CD8-positive, alpha-beta memory T cell (primary cell): ENCODE data around the gene GRIPAP1. TPM values are rescaled to one million over a fixed set of nuclear protein-coding genes. Genes with fewer than 3 reads are reported as not detected.

Source experiments
- CTCF ChIA-PET: fragments of 350-600 bp; sonication (Branson Sonifier 250); formaldehyde crosslinking; loops from one replicate; lab custom pipeline; 2021; ENCODE audit warnings: antibody characterized with exemption; lab: Charles Lee
- POLR2A ChIA-PET: fragments of 350-600 bp; sonication (Branson Sonifier 250); formaldehyde crosslinking; loops from one replicate; lab custom pipeline; 2021; ENCODE audit warnings: antibody characterized with exemption; lab: Charles Lee
- DNase-seq, 5 donors: peaks; one replicate each; pipeline versions ENCODE4 v3.0.0 to v3.0.0-alpha.2; 2020 to 2022; ENCODE audit warnings: mixed read lengths in 1 of 5
- H3K27ac ChIP-seq: one replicate; pipeline ENCODE4 v1.7.0; 2013; ENCODE audit warnings: low read depth, mild to moderate bottlenecking, low read length, moderate library complexity
- H3K27me3 ChIP-seq: 2 replicates; pipeline ENCODE4 v1.7.0; 2013; ENCODE audit warnings: low read length, mild to moderate bottlenecking; ENCODE audit not compliant: insufficient read depth, poor library complexity, severe bottlenecking
- H3K36me3 ChIP-seq: 2 replicates; pipeline ENCODE4 v1.7.0; 2013; ENCODE audit warnings: mild to moderate bottlenecking, low read length, moderate library complexity; ENCODE audit not compliant: insufficient read depth
- H3K4me1 ChIP-seq: 2 replicates; pipeline ENCODE4 v1.7.0; 2013; ENCODE audit warnings: mild to moderate bottlenecking, low read length, moderate library complexity; ENCODE audit not compliant: insufficient read depth
- H3K4me3 ChIP-seq: 2 replicates; pipeline ENCODE4 v1.7.0; 2013; ENCODE audit warnings: mild to moderate bottlenecking, low read length
- H3K9me3 ChIP-seq: 2 replicates; pipeline ENCODE4 v1.7.0; 2013; ENCODE audit warnings: mild to moderate bottlenecking, low read length
- H3K27ac Mint-ChIP-seq, 8 donors: one replicate each; pipeline ENCODE4 v1.8.0; 2020 to 2021; ENCODE audit warnings: mixed read lengths in 8 of 8, mild to moderate bottlenecking in 6 of 8, inconsistent platforms in 3 of 8, moderate library complexity in 3 of 8
- H3K27me3 Mint-ChIP-seq, 2 donors: one replicate each; pipeline ENCODE4 v1.8.0; 2020 to 2021; ENCODE audit warnings: mixed read lengths in 2 of 2, mild to moderate bottlenecking in 1 of 2, moderate library complexity in 1 of 2
- H3K36me3 Mint-ChIP-seq, 3 donors: one replicate each; pipeline ENCODE4 v1.8.0; 2020 to 2021; ENCODE audit warnings: mixed read lengths in 3 of 3, inconsistent platforms in 1 of 3, mild to moderate bottlenecking in 1 of 3
- H3K4me1 Mint-ChIP-seq, 3 donors: one replicate each; pipeline ENCODE4 v1.8.0; 2020 to 2021; ENCODE audit warnings: mixed read lengths in 3 of 3, inconsistent platforms in 1 of 3, mild to moderate bottlenecking in 1 of 3
- H3K4me3 Mint-ChIP-seq, 7 donors: one replicate each; pipeline ENCODE4 v1.8.0; 2020 to 2021; ENCODE audit warnings: mixed read lengths in 7 of 7, mild to moderate bottlenecking in 6 of 7, moderate library complexity in 4 of 7, inconsistent platforms in 2 of 7
- H3K9me3 Mint-ChIP-seq, 5 donors: one replicate each; pipeline ENCODE4 v1.8.0; 2020 to 2022; ENCODE audit warnings: mixed read lengths in 5 of 5, mild to moderate bottlenecking in 3 of 5, moderate library complexity in 2 of 5, inconsistent platforms in 1 of 5
- polyA plus RNA-seq: library from polyadenylated mRNA; unstranded; fragments of 300-500 nt; fragmentation: Illumina TruSeq; gene quantifications from one replicate; pipeline ENCODE4 v1.2.3, GENCODE V29; 2021
- total RNA-seq, 2 experiments: library from RNA; stranded (reverse); gene quantifications; one replicate each; pipeline ENCODE4 v1.2.3, GENCODE V29; 2021

GRIPAP1 gene
- total and polyA plus RNA-seq, 3 experiments from 2014 or later = 21.2 to 57.7 (median 56.8) TPM

- Histone ChIP-seq H3K4me1 (peaks cover 5% of the 10 kb centered on the region), H3K27me3 (no peaks in the 10 kb centered on the region), H3K36me3 (no peaks in the 10 kb centered on the region), H3K9me3 (no peaks in the 10 kb centered on the region), H3K27ac (no peak overlapping the region), H3K4me3 (no peak overlapping the region)
- Mint-ChIP-seq H3K4me3 (no peak overlapping the region), H3K9me3 (no peaks in the 10 kb centered on the region), H3K27ac (no peak overlapping the region), H3K4me1 (peaks cover 0 to 9% (median 3%) of the 10 kb centered on the region in 3 donors), H3K36me3 (no peaks in the 10 kb centered on the region), H3K27me3 (peaks cover 0 to 3% of the 10 kb centered on the region in 2 donors)
- DNase-seq = no peak
- ChIA-PET POLR2A (no interaction called here), CTCF (no interaction called here)
These were observed 35.1 kb downstream of the GRIPAP1 start for GRCh38 chrX:48966796-48967579.

DNA sequence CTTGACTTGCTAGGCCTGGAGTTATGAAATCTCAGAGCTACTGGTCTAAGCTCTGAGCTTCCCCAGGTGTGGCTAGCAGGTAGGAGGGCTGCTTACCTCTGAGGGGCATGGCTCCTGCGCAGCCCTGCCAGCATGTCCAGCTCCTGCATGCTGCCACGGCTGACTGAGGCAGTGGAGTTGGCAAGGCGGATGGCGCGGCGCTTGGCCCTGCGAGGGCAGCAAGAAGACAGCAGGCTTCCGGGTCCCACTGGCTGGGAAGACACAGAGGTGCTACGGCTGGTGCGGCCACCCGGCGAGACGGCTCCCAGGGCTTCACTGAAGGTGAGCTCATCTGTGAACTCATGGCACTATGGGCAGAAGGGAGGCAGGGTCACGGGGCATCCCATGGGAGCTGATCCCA is 36.1 kb downstream of the GRIPAP1 start:
- Histone ChIP-seq H3K4me3 (no peak overlapping the region), H3K27ac (no peak overlapping the region), H3K4me1 (no peaks in the 10 kb centered on the region), H3K27me3 (no peaks in the 10 kb centered on the region), H3K9me3 (no peaks in the 10 kb centered on the region), H3K36me3 (no peaks in the 10 kb centered on the region)
- ChIA-PET CTCF (no interaction called here), POLR2A (no interaction called here)
- H3K27ac Mint-ChIP-seq = no peak overlapping the region
- peaks cover 0 to 6% of the 10 kb centered on the region in 2 donors for H3K27me3 Mint-ChIP-seq
- no peaks in the 10 kb centered on the region for H3K9me3 Mint-ChIP-seq
- H3K36me3 Mint-ChIP-seq = no peaks in the 10 kb centered on the region
- H3K4me1 Mint-ChIP-seq = peaks cover 0 to 6% (median 0%) of the 10 kb centered on the region in 3 donors
- DNase-seq = no peak
- H3K4me3 Mint-ChIP-seq = no peak overlapping the region

- H3K4me1 Mint-ChIP-seq = peaks cover 6 to 19% (median 7%) of the 10 kb centered on the region in 3 donors
- H3K27me3 Mint-ChIP-seq = peaks cover 0 to 9% of the 10 kb centered on the region in 2 donors
- peaks cover 8% of the 10 kb centered on the region for H3K4me1 ChIP-seq
- ChIA-PET CTCF (no interaction called here), POLR2A (no interaction called here)
- DNase-seq = no peak
- H3K36me3 ChIP-seq = no peaks in the 10 kb centered on the region
- no peak overlapping the region for H3K4me3 Mint-ChIP-seq
- H3K4me3 ChIP-seq = no peak overlapping the region
- H3K36me3 Mint-ChIP-seq = peaks cover 0 to 9% (median 0%) of the 10 kb centered on the region in 3 donors
- peak overlapping the region; percentile 29 for H3K27ac ChIP-seq
- H3K27me3 ChIP-seq = no peaks in the 10 kb centered on the region
- no peaks in the 10 kb centered on the region for H3K9me3 Mint-ChIP-seq
- no peaks in the 10 kb centered on the region for H3K9me3 ChIP-seq
- H3K27ac Mint-ChIP-seq = peak overlapping the region in 3 of 8 donors; percentile 4 to 65 (median 32)
These were observed 40.4 kb downstream of the GRIPAP1 start for GRCh38 chrX:48961585-48962091.

DNA sequence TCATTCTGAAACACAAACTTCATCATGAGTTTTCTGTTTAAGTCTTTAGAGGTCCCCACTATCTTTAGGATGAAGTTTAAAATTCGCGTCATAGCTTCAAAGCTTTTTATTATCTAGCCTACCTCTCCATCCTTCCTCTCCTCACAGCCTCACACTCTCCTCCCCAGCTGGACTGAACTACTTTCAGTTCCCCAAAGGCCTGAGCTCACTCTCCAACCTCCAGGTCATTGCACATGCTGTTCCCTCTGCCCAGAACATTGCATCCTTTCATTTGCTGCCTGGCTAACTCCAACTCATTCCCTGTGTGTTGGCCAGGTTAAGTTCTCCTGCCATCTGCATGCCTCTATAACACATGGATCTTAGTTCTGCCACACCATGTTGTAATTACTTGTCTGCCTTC is 41.8 kb downstream of the GRIPAP1 start:
- Mint-ChIP-seq H3K27me3 (peaks cover 0 to 9% of the 10 kb centered on the region in 2 donors), H3K4me3 (peak overlapping the region in 4 of 7 donors; percentile 1 to 74 (median 46)), H3K36me3 (peaks cover 0 to 14% (median 0%) of the 10 kb centered on the region in 3 donors), H3K4me1 (peaks cover 15 to 32% (median 18%) of the 10 kb centered on the region in 3 donors), H3K9me3 (no peaks in the 10 kb centered on the region), H3K27ac (peak overlapping the region in 6 of 8 donors; percentile 22 to 100 (median 76))
- Histone ChIP-seq H3K36me3 (no peaks in the 10 kb centered on the region), H3K4me3 (no peak overlapping the region), H3K9me3 (no peaks in the 10 kb centered on the region), H3K4me1 (peaks cover 21% of the 10 kb centered on the region), H3K27ac (no peak overlapping the region), H3K27me3 (no peaks in the 10 kb centered on the region)
- DNase-seq = no peak
- POLR2A ChIA-PET = no interaction called here
- CTCF ChIA-PET = no interaction called here

GRCh38 chrX:48958635-48959094 is 43.4 kb downstream of the GRIPAP1 start:
- no peaks in the 10 kb centered on the region for H3K9me3 ChIP-seq
- no peaks in the 10 kb centered on the region for H3K36me3 ChIP-seq
- peak overlapping the region; percentile 100 for H3K27ac ChIP-seq
- Mint-ChIP-seq H3K9me3 (no peaks in the 10 kb centered on the region), H3K4me3 (peak overlapping the region; percentile 97 to 99 (median 99)), H3K27ac (peak overlapping the region; percentile 100), H3K36me3 (peaks cover 0 to 25% (median 0%) of the 10 kb centered on the region in 3 donors), H3K4me1 (peaks cover 24 to 48% (median 30%) of the 10 kb centered on the region in 3 donors), H3K27me3 (peaks cover 0 to 9% of the 10 kb centered on the region in 2 donors)
- H3K4me3 ChIP-seq = peak overlapping the region; percentile 74
- no peaks in the 10 kb centered on the region for H3K27me3 ChIP-seq
- CTCF ChIA-PET = interaction anchor here (0.7 to 2.6 kb wide), 8 partner anchors 12 to 310 kb away, joined by 3 to 7 read pairs (median 4); partner anchors contain the start of genes GRIPAP1 and KCND1
- peak in 2 of 5 donors; percentile 5 to 54 for DNase-seq
- POLR2A ChIA-PET = interaction anchor here (0.6 to 3.2 kb wide), 19 partner anchors 19 to 1122 kb away, joined by 3 to 17 read pairs (median 6); partner anchors contain the start of genes GRIPAP1, HDAC6, PIM2 and PQBP1
- peaks cover 36% of the 10 kb centered on the region for H3K4me1 ChIP-seq

DNA sequence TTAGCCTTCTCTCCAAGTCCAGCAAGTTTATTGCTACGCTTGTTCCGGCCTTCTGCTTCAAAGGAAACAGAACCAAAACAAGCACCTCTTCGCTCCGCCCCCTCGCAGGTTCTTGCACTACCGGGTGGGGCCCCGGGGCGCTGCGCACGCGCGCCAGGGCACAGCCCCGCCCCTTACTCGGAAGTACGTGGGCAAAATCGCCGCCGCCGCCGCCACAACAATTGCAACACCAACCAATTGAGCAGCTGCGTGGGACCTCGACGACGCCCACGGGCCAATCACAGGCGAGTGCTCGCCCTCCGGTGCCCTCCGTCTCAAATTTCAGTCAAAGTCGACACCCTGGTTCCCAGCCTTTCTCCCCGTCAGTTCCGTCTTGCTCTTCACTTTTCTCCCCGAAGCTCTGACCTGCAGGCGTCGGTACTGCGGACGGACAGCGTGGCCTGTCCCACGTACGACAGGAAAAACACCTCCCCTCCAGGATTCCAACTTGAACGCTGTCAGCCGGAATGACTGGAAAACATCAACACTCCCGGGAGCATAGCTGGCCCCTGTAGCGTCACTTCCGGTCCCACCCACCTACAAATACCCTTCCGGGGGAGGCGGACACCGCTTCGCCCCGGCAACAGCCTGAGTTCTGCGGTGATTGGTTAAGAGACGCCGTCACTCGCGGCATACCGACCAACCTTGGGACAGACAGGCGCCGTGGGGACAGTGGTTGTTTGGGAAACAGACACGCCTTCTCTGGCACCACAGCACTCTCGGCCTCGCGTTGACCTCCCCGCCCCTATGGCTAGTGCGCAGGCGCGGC is 44.0 kb downstream of the GRIPAP1 start:
- Mint-ChIP-seq H3K36me3 (peaks cover 0 to 28% (median 0%) of the 10 kb centered on the region in 3 donors), H3K9me3 (no peaks in the 10 kb centered on the region), H3K4me1 (peaks cover 26 to 55% (median 36%) of the 10 kb centered on the region in 3 donors), H3K4me3 (peak overlapping the region; percentile 97 to 99 (median 99)), H3K27ac (peak overlapping the region; percentile 100), H3K27me3 (peaks cover 0 to 9% of the 10 kb centered on the region in 2 donors)
- Histone ChIP-seq H3K27me3 (no peaks in the 10 kb centered on the region), H3K4me1 (peaks cover 42% of the 10 kb centered on the region), H3K4me3 (peak overlapping the region; percentile 88), H3K27ac (peak overlapping the region; percentile 100), H3K9me3 (no peaks in the 10 kb centered on the region), H3K36me3 (no peaks in the 10 kb centered on the region)
- POLR2A ChIA-PET = interaction anchor here (0.6 to 3.2 kb wide), 19 partner anchors 19 to 1121 kb away, joined by 3 to 17 read pairs (median 6); partner anchors contain the start of genes GRIPAP1, HDAC6, PIM2 and PQBP1
- DNase-seq = peak; percentile 89 to 98 (median 95)
- CTCF ChIA-PET = interaction anchor here (0.7 to 2.6 kb wide), 9 partner anchors 12 to 309 kb away, joined by 3 to 7 read pairs (median 4); partner anchors contain the start of genes GRIPAP1, KCND1 and PIM2

- Mint-ChIP-seq H3K27me3 (peaks cover 0 to 11% of the 10 kb centered on the region in 2 donors), H3K36me3 (peaks cover 0 to 28% (median 0%) of the 10 kb centered on the region in 3 donors), H3K4me1 (peaks cover 31 to 61% (median 42%) of the 10 kb centered on the region in 3 donors), H3K9me3 (no peaks in the 10 kb centered on the region), H3K4me3 (peak within 1 kb of the TSS; percentile 97 to 99 (median 99)), H3K27ac (peak within 1 kb of the TSS; percentile 100)
- Histone ChIP-seq H3K27ac (peak within 1 kb of the TSS; percentile 100), H3K27me3 (no peaks in the 10 kb centered on the region), H3K9me3 (no peaks in the 10 kb centered on the region), H3K4me1 (peaks cover 46% of the 10 kb centered on the region), H3K4me3 (peak within 1 kb of the TSS; percentile 88), H3K36me3 (no peaks in the 10 kb centered on the region)
- CTCF ChIA-PET = interaction anchor here (1.1 to 2.6 kb wide), 5 partner anchors 11 to 45 kb away, joined by 3 to 7 read pairs (median 4); partner anchors contain the start of genes GRIPAP1 and PIM2
- POLR2A ChIA-PET = interaction anchor here (1.3 to 3.2 kb wide), 9 partner anchors 20 to 1121 kb away, joined by 4 to 16 read pairs (median 7); partner anchors contain the start of genes PIM2, PQBP1, SLC35A2 and TFE3
- DNase-seq = peak; percentile 68 to 89 (median 85)
These were observed 44.6 kb downstream of the GRIPAP1 start, which contains the start of gene OTUD5 for GRCh38 chrX:48957477-48957826. TSS of gene OTUD5 (minus strand) at chrX:48957607. CDS start at chrX:48957570, 37 bp downstream.
